GM23338 (cell line): ENCODE data around the gene SKP1. TPM values are rescaled to one million over a fixed set of nuclear protein-coding genes. Genes with fewer than 3 reads are reported as not detected.

Source experiments
- ATAC-seq: fragments of 200-7000 bp; cut with Tn5 transposase; 3 replicates; pipeline ENCODE4 v1.9.1; 2020
- DNase-seq: peaks from one replicate; pipeline ENCODE4 v3.0.0-alpha.2; 2015; ENCODE audit warnings: low spot score
- H2AFZ ChIP-seq: fragments of 200-600 bp; sonication (generic); 2 replicates; pipeline ENCODE4 v1.8.0; 2016; ENCODE audit warnings: antibody characterized with exemption, mild to moderate bottlenecking, moderate library complexity
- H3F3A ChIP-seq: fragments of 200-600 bp; sonication (generic); replicated peaks from 2 replicates; pipeline ENCODE4 v1.8.0; 2017; ENCODE audit warnings: antibody characterized with exemption, mixed run types, low read depth
- H3K27ac ChIP-seq: fragments of 200-600 bp; sonication (generic); 2 replicates; pipeline ENCODE4 v1.6.1; 2016; ENCODE audit warnings: low read depth
- H3K27me3 ChIP-seq: fragments of 200-600 bp; sonication (generic); 2 replicates; pipeline ENCODE4 v1.8.0; 2016; ENCODE audit warnings: mild to moderate bottlenecking, mixed run types, moderate library complexity; ENCODE audit not compliant: insufficient read depth
- H3K36me3 ChIP-seq: fragments of 200-600 bp; sonication (generic); 2 replicates; pipeline ENCODE4 v1.8.0; 2016; ENCODE audit warnings: mild to moderate bottlenecking; ENCODE audit not compliant: insufficient read depth
- H3K4me1 ChIP-seq: fragments of 200-600 bp; sonication (generic); 2 replicates; pipeline ENCODE4 v1.8.0; 2016; ENCODE audit warnings: mild to moderate bottlenecking, moderate library complexity; ENCODE audit not compliant: insufficient read depth
- H3K4me2 ChIP-seq: fragments of 200-600 bp; sonication (generic); 2 replicates; pipeline ENCODE4 v1.7.1; 2017; ENCODE audit warnings: mixed run types
- H3K4me3 ChIP-seq: fragments of 200-600 bp; sonication (generic); 2 replicates; pipeline ENCODE4 v1.6.1; 2016; ENCODE audit warnings: mixed run types
- H3K79me2 ChIP-seq: fragments of 200-600 bp; sonication (generic); replicated peaks from 2 replicates; pipeline ENCODE4 v1.8.0; 2017; ENCODE audit warnings: mild to moderate bottlenecking; ENCODE audit not compliant: insufficient read depth
- H3K9me2 ChIP-seq: fragments of 200-600 bp; sonication (generic); 2 replicates; pipeline ENCODE4 v1.8.0; 2017; ENCODE audit not compliant: insufficient read depth
- H4K20me1 ChIP-seq: fragments of 200-600 bp; sonication (generic); replicated peaks from 2 replicates; pipeline ENCODE4 v1.8.0; 2017; ENCODE audit warnings: mild to moderate bottlenecking; ENCODE audit not compliant: insufficient read depth
- H3K27ac Mint-ChIP-seq: 2 replicates; pipeline ENCODE4 v1.8.0; 2020; ENCODE audit warnings: inconsistent platforms, mild to moderate bottlenecking, moderate library complexity, mixed read lengths
- H3K27me3 Mint-ChIP-seq: 3 replicates; pipeline ENCODE4 v1.8.0; 2022; ENCODE audit warnings: low read depth, mild to moderate bottlenecking, moderate library complexity, mixed read lengths, inconsistent platforms; ENCODE audit not compliant: insufficient read depth, poor library complexity
- H3K36me3 Mint-ChIP-seq: 3 replicates; pipeline ENCODE4 v1.8.0; 2021; ENCODE audit warnings: low read depth, mild to moderate bottlenecking, inconsistent platforms, moderate library complexity, mixed read lengths
- H3K4me1 Mint-ChIP-seq: 3 replicates; pipeline ENCODE4 v1.8.0; 2020; ENCODE audit warnings: mild to moderate bottlenecking, inconsistent platforms, mixed read lengths
- H3K4me3 Mint-ChIP-seq: 3 replicates; pipeline ENCODE4 v1.8.0; 2021; ENCODE audit warnings: moderate library complexity, mild to moderate bottlenecking, inconsistent platforms, mixed read lengths
- H3K9me3 Mint-ChIP-seq: 3 replicates; pipeline ENCODE4 v1.8.0; 2020; ENCODE audit warnings: moderate library complexity, mild to moderate bottlenecking, inconsistent platforms, mixed read lengths
- CREB1 ChIP-seq: fragments of 250-450 bp; sonication (Bioruptor Pico); IDR thresholded peaks from 2 replicates; pipeline ENCODE4 v1.5.0; 2020; ENCODE audit warnings: low read depth, mild to moderate bottlenecking, moderate library complexity
- EZH2 ChIP-seq: fragments of 200-600 bp; sonication (generic); IDR thresholded peaks from one replicate; pipeline ENCODE4 v1.8.0; 2017; ENCODE audit warnings: antibody characterized with exemption, mild to moderate bottlenecking, low read depth; ENCODE audit not compliant: unreplicated experiment
- EZH2phosphoT487 ChIP-seq: fragments of 200-600 bp; sonication (generic); IDR thresholded peaks from one replicate; pipeline ENCODE4 v1.8.1; 2018; ENCODE audit warnings: antibody characterized with exemption; ENCODE audit not compliant: unreplicated experiment
- JUNB ChIP-seq: IDR thresholded peaks from one replicate; pipeline ENCODE4 v1.6.1; 2016; ENCODE audit warnings: antibody characterized with exemption; ENCODE audit not compliant: unreplicated experiment
- NANOG ChIP-seq: IDR thresholded peaks from 2 replicates; pipeline ENCODE4 v1.6.1; 2016; ENCODE audit warnings: antibody characterized with exemption, borderline replicate concordance
- POLR2AphosphoS5 ChIP-seq: IDR thresholded peaks from 2 replicates; pipeline ENCODE4 v1.6.1; 2016; ENCODE audit warnings: antibody characterized with exemption, low read depth
- STAT1 ChIP-seq: IDR thresholded peaks from one replicate; pipeline ENCODE4 v1.6.1; 2016; ENCODE audit warnings: antibody characterized with exemption; ENCODE audit not compliant: unreplicated experiment
- ZNF331 ChIP-seq: fragments of 250-450 bp; sonication (Bioruptor Pico); IDR thresholded peaks from 2 replicates; pipeline ENCODE4 v1.5.0; 2020; ENCODE audit warnings: low read depth, mild to moderate bottlenecking, moderate library complexity
- ZNF462 ChIP-seq: fragments of 250-450 bp; sonication (Bioruptor Pico); IDR thresholded peaks from 2 replicates; pipeline ENCODE4 v1.5.0; 2020; ENCODE audit warnings: mild to moderate bottlenecking, moderate library complexity
- polyA plus RNA-seq: library from polyadenylated mRNA; unstranded; fragments of >200 nt; fragmentation: Nextera tagmentation; extraction: Ambion mirVana; gene quantifications from 2 replicates; pipeline ENCODE4 v1.2.1, GENCODE V29; 2016
- total RNA-seq: library from RNA; depleted of rRNA; stranded (reverse); fragments of >200 nt; shearing (Covaris generic); gene quantifications from 2 replicates; pipeline ENCODE4 v1.2.3, GENCODE V29; 2014
- TF ChIP-seq, protein P1 (sequence below): IDR thresholded peaks from one replicate; pipeline ENCODE4 v1.6.1; 2018; ENCODE audit warnings: antibody characterized with exemption; ENCODE audit not compliant: unreplicated experiment
- TF ChIP-seq, protein P2 (sequence below), 2 experiments: fragments of 200-600 bp in 1 of 2; sonication (generic) in 1 of 2; conservative IDR thresholded peaks; 2 replicates each; pipeline versions ENCODE4 v1.5.1 to v1.6.1; 2016 to 2017; ENCODE audit warnings: antibody characterized with exemption in 2 of 2, low read depth in 2 of 2, mild to moderate bottlenecking in 2 of 2, moderate library complexity in 1 of 2

Gene SKP1
- total and polyA plus RNA-seq, 2 experiments from 2014 or later, result 244 to 440 TPM

DNA sequence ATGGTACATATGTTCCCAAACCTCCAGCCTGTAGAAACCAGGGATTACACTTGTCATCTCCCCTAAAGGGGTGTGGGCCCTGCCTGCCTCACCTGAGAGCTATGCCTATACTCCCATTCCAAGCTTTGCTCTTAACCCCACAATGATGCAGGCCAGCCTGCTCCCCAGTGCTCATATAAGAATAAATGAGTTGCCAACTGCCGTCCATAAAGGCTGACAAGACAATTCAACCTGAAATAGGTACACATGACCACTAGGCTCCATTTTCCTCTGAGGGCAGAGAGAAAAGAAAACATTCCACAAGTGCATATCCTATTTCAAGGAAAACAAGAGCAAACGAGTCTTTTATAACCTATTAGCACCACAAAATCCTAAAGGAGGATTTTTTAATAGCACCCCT is 28.4 kb downstream of the SKP1 start:
- H4K20me1 ChIP-seq, result peaks cover 35% of the 10 kb centered on the region

More for the DNA sequence above, 28.4 kb downstream of the SKP1 start:
- H3K79me2 ChIP-seq, result peaks cover 15% of the 10 kb centered on the region
- Mint-ChIP-seq H3K9me3 (no peaks in the 10 kb centered on the region), H3K36me3 (peaks cover 44% of the 10 kb centered on the region), H3K4me3 (no peak overlapping the region), H3K27ac (no peak overlapping the region), H3K4me1 (no peaks in the 10 kb centered on the region), H3K27me3 (peaks cover 6% of the 10 kb centered on the region)
- peaks cover 16% of the 10 kb centered on the region for H3K36me3 ChIP-seq
- no peak overlapping the region for H2AFZ ChIP-seq
- DNase-seq (no peak), ATAC-seq (no peak)
- H3K9me2 ChIP-seq, result no peaks in the 10 kb centered on the region
- H3F3A ChIP-seq, result peaks cover 8% of the 10 kb centered on the region; the same call in 1 of the 2 replicates
- H3K4me2 ChIP-seq, result no peak overlapping the region
- peak overlapping the region; percentile 39; the same call in 1 of the 2 replicates for H3K27ac ChIP-seq
- H3K4me3 ChIP-seq, result no peak overlapping the region
- 0 out of 2 replicates have a peak, but pooled peaks cover 6% of the 10 kb centered on the region for H3K4me1 ChIP-seq
- TF ChIP-seq NANOG (no peak), ZNF462 (CRISPR knock-in tag) (no peak), JUNB (no peak), EZH2phosphoT487 (no peak), STAT1 (no peak), CREB1 (CRISPR knock-in tag) (no peak), POLR2AphosphoS5 (no peak; the same call in 1 of the 2 replicates), ZNF331 (CRISPR knock-in tag) (no peak), EZH2 (no peak)
- TF ChIP-seq, protein P1, sequence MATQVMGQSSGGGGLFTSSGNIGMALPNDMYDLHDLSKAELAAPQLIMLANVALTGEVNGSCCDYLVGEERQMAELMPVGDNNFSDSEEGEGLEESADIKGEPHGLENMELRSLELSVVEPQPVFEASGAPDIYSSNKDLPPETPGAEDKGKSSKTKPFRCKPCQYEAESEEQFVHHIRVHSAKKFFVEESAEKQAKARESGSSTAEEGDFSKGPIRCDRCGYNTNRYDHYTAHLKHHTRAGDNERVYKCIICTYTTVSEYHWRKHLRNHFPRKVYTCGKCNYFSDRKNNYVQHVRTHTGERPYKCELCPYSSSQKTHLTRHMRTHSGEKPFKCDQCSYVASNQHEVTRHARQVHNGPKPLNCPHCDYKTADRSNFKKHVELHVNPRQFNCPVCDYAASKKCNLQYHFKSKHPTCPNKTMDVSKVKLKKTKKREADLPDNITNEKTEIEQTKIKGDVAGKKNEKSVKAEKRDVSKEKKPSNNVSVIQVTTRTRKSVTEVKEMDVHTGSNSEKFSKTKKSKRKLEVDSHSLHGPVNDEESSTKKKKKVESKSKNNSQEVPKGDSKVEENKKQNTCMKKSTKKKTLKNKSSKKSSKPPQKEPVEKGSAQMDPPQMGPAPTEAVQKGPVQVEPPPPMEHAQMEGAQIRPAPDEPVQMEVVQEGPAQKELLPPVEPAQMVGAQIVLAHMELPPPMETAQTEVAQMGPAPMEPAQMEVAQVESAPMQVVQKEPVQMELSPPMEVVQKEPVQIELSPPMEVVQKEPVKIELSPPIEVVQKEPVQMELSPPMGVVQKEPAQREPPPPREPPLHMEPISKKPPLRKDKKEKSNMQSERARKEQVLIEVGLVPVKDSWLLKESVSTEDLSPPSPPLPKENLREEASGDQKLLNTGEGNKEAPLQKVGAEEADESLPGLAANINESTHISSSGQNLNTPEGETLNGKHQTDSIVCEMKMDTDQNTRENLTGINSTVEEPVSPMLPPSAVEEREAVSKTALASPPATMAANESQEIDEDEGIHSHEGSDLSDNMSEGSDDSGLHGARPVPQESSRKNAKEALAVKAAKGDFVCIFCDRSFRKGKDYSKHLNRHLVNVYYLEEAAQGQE, result no peak
- TF ChIP-seq, protein P2, sequence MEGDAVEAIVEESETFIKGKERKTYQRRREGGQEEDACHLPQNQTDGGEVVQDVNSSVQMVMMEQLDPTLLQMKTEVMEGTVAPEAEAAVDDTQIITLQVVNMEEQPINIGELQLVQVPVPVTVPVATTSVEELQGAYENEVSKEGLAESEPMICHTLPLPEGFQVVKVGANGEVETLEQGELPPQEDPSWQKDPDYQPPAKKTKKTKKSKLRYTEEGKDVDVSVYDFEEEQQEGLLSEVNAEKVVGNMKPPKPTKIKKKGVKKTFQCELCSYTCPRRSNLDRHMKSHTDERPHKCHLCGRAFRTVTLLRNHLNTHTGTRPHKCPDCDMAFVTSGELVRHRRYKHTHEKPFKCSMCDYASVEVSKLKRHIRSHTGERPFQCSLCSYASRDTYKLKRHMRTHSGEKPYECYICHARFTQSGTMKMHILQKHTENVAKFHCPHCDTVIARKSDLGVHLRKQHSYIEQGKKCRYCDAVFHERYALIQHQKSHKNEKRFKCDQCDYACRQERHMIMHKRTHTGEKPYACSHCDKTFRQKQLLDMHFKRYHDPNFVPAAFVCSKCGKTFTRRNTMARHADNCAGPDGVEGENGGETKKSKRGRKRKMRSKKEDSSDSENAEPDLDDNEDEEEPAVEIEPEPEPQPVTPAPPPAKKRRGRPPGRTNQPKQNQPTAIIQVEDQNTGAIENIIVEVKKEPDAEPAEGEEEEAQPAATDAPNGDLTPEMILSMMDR (conservative IDR thresholded peaks at IDR 0.05; ENCODE audit: low read depth in 2 of 2), result no peak
- H3K27me3 ChIP-seq, result no peaks in the 10 kb centered on the region
